K562 (cell line): ENCODE data around the gene PRKG1. TPM values are rescaled to one million over a fixed set of nuclear protein-coding genes. Genes with fewer than 3 reads are reported as not detected.

Experiments
- DPF2 ChIP-seq: fragments of 450-650 bp; IDR thresholded peaks from 2 replicates; pipeline ENCODE4 v1.6.1; 2016
- KAT8 ChIP-seq: fragments of 450-650 bp; IDR thresholded peaks from 2 replicates; pipeline ENCODE4 v1.6.1; 2016; ENCODE audit warnings: low read depth, mild to moderate bottlenecking
- KLF16 ChIP-seq: IDR thresholded peaks from 2 replicates; pipeline ENCODE4 v1.6.1; 2016; ENCODE audit warnings: antibody characterized with exemption
- TAF9B ChIP-seq: fragments of 450-650 bp; IDR thresholded peaks from 2 replicates; pipeline ENCODE4 v1.6.1; 2018; ENCODE audit warnings: mild to moderate bottlenecking; ENCODE audit not compliant: partially characterized antibody
- ZKSCAN3 ChIP-seq: fragments of 250-450 bp; sonication (Bioruptor Pico); IDR thresholded peaks from 2 replicates; pipeline ENCODE4 v1.4.0; 2020
- ZNF76 ChIP-seq: fragments of 250-450 bp; sonication (Bioruptor Pico); IDR thresholded peaks from 2 replicates; pipeline ENCODE4 v1.4.0; 2020; ENCODE audit warnings: mild to moderate bottlenecking, moderate library complexity, borderline replicate concordance
- polyA plus RNA-seq, 8 experiments: library from polyadenylated mRNA; depleted of rRNA in 4 of 8; stranded (reverse) in 5 of 8; unstranded in 3 of 8; fragments of >200 nt; fragmentation: Nextera tagmentation in 2 of 8; fragmentation: Illumina TruSeq in 1 of 8; extraction: Ambion mirVana in 2 of 8; extraction: Trizol in 1 of 8; gene quantifications; 2 replicates each; pipeline versions ENCODE4 v1.2.1 to v1.2.3, GENCODE V29; 2011 to 2014; ENCODE audit warnings: inconsistent platforms in 1 of 8, missing spikeins in 1 of 8
- total RNA-seq, 7 experiments: library from RNA; depleted of rRNA in 6 of 7; stranded (reverse); fragments of >200 nt in 6 of 7; fragmentation: Illumina TruSeq in 2 of 7; extraction: Trizol in 2 of 7; gene quantifications; 2 replicates each; pipeline versions ENCODE4 v1.2.1 to v1.2.3, GENCODE V29; 2011 to 2021; ENCODE audit warnings: low replicate concordance in 1 of 7
- TF ChIP-seq, protein P1 (sequence below): sonication (generic); formaldehyde crosslinking; IDR thresholded peaks from 2 replicates; pipeline ENCODE4 v1.8.0; 2022; ENCODE audit warnings: mild to moderate bottlenecking, missing genetic modification reagents
- TF ChIP-seq, protein P2 (sequence below): fragments of 450-650 bp; IDR thresholded peaks from 2 replicates; pipeline ENCODE4 v1.7.1; 2018; ENCODE audit warnings: mild to moderate bottlenecking, low read depth; ENCODE audit not compliant: partially characterized antibody

PRKG1 gene
- total and polyA plus RNA-seq, 9 of the 15 experiments (the other 6 are each of a cell fraction or from before 2014, with no cell fraction given), result 0.22 TPM; not detected in 8

DNA sequence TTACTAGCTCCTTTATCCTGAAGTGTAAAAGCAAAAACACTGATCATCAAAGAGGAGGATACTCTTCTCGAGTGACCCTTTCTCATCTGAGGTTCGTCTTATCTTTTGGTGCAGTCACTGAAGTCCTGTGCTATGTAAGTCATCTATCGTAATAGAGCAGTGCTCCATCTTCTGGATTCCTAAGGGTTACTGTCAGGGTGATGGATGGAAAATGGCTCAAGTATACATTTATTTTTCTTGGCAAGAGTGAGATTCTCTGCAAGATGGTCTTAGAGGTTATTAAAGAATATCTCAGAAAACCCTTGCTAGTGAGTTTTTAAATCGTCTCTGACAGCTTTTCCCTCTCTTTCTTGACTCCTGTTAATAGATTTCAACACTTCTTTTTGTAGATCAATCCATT, 12.4 kb downstream of the PRKG1 start (continued):
- TF ChIP-seq, protein P1, sequence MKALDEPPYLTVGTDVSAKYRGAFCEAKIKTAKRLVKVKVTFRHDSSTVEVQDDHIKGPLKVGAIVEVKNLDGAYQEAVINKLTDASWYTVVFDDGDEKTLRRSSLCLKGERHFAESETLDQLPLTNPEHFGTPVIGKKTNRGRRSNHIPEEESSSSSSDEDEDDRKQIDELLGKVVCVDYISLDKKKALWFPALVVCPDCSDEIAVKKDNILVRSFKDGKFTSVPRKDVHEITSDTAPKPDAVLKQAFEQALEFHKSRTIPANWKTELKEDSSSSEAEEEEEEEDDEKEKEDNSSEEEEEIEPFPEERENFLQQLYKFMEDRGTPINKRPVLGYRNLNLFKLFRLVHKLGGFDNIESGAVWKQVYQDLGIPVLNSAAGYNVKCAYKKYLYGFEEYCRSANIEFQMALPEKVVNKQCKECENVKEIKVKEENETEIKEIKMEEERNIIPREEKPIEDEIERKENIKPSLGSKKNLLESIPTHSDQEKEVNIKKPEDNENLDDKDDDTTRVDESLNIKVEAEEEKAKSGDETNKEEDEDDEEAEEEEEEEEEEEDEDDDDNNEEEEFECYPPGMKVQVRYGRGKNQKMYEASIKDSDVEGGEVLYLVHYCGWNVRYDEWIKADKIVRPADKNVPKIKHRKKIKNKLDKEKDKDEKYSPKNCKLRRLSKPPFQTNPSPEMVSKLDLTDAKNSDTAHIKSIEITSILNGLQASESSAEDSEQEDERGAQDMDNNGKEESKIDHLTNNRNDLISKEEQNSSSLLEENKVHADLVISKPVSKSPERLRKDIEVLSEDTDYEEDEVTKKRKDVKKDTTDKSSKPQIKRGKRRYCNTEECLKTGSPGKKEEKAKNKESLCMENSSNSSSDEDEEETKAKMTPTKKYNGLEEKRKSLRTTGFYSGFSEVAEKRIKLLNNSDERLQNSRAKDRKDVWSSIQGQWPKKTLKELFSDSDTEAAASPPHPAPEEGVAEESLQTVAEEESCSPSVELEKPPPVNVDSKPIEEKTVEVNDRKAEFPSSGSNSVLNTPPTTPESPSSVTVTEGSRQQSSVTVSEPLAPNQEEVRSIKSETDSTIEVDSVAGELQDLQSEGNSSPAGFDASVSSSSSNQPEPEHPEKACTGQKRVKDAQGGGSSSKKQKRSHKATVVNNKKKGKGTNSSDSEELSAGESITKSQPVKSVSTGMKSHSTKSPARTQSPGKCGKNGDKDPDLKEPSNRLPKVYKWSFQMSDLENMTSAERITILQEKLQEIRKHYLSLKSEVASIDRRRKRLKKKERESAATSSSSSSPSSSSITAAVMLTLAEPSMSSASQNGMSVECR (CRISPR knock-in tag), result no peak
- TF ChIP-seq TAF9B (no peak), ZNF76 (CRISPR knock-in tag) (no peak), KAT8 (no peak), KLF16 (no peak), ZKSCAN3 (CRISPR knock-in tag) (no peak), DPF2 (no peak)
- TF ChIP-seq, protein P2, sequence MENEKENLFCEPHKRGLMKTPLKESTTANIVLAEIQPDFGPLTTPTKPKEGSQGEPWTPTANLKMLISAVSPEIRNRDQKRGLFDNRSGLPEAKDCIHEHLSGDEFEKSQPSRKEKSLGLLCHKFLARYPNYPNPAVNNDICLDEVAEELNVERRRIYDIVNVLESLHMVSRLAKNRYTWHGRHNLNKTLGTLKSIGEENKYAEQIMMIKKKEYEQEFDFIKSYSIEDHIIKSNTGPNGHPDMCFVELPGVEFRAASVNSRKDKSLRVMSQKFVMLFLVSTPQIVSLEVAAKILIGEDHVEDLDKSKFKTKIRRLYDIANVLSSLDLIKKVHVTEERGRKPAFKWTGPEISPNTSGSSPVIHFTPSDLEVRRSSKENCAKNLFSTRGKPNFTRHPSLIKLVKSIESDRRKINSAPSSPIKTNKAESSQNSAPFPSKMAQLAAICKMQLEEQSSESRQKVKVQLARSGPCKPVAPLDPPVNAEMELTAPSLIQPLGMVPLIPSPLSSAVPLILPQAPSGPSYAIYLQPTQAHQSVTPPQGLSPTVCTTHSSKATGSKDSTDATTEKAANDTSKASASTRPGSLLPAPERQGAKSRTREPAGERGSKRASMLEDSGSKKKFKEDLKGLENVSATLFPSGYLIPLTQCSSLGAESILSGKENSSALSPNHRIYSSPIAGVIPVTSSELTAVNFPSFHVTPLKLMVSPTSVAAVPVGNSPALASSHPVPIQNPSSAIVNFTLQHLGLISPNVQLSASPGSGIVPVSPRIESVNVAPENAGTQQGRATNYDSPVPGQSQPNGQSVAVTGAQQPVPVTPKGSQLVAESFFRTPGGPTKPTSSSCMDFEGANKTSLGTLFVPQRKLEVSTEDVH, result no peak
- TF ChIP-seq, all 486 proteins: peak for 0
